Erythroblast (primary cell): Measurements from ENCODE around the gene CDK5RAP1.

Experiments used
- GATA1 ChIP-seq: IDR thresholded peaks from 2 replicates; pipeline ENCODE4 v1.6.1; 2011; ENCODE audit warnings: low read depth, mild to moderate bottlenecking, control low read depth, low read length, moderate library complexity
- POLR2A ChIP-seq: IDR thresholded peaks from 2 replicates; pipeline ENCODE4 v1.6.1; 2011; ENCODE audit warnings: mild to moderate bottlenecking, low read length

GRCh38 chr20:33317424-33318095 lies 83.8 kb downstream of the CDK5RAP1 start:
- TF ChIP-seq POLR2A, result no peak
- no peak for TF ChIP-seq GATA1
